MM.1S (cell line): ENCODE data around the gene AMBRA1.

ENCODE experiments used
- DNase-seq: peaks from one replicate; pipeline ENCODE4 v3.0.0-alpha.2; 2015
- H2AFZ ChIP-seq: fragments of 300-600 bp; sonication (generic); 2 replicates; pipeline ENCODE4 v1.6.0; 2016; ENCODE audit warnings: antibody characterized with exemption, low read length
- H3F3A ChIP-seq: fragments of 300-600 bp; sonication (generic); 2 replicates; pipeline ENCODE4 v1.6.1; 2016; ENCODE audit warnings: mild to moderate bottlenecking, antibody characterized with exemption, low read length, moderate library complexity, mixed read lengths; ENCODE audit not compliant: insufficient read depth
- H3K27ac ChIP-seq: fragments of 300-600 bp; sonication (generic); 2 replicates; pipeline ENCODE4 v1.5.1; 2016; ENCODE audit warnings: mild to moderate bottlenecking, low read length
- H3K27me3 ChIP-seq: fragments of 300-600 bp; sonication (generic); replicated peaks from 2 replicates; pipeline ENCODE4 v1.6.0; 2016; ENCODE audit warnings: low read length; ENCODE audit not compliant: insufficient read depth
- H3K36me3 ChIP-seq: fragments of 300-600 bp; sonication (generic); replicated peaks from 2 replicates; pipeline ENCODE4 v1.6.1; 2016; ENCODE audit warnings: mild to moderate bottlenecking, low read length, mixed read lengths; ENCODE audit not compliant: insufficient read depth
- H3K4me1 ChIP-seq: fragments of 300-600 bp; sonication (generic); 2 replicates; pipeline ENCODE4 v1.6.1; 2016; ENCODE audit warnings: low read length, mixed read lengths
- H3K4me2 ChIP-seq: fragments of 300-600 bp; sonication (generic); 2 replicates; pipeline ENCODE4 v1.6.0; 2016; ENCODE audit warnings: low read depth, low read length
- H3K4me3 ChIP-seq: fragments of 300-600 bp; sonication (generic); 2 replicates; pipeline ENCODE4 v1.5.1; 2016; ENCODE audit warnings: low read length, mixed read lengths
- H3K79me2 ChIP-seq: fragments of 300-600 bp; sonication (generic); 2 replicates; pipeline ENCODE4 v1.6.1; 2016; ENCODE audit warnings: mixed run types, low read length, mixed read lengths
- H3K9ac ChIP-seq: fragments of 300-600 bp; sonication (generic); 2 replicates; pipeline ENCODE4 v1.6.1; 2016; ENCODE audit warnings: low read length, mixed read lengths
- H3K9me2 ChIP-seq: fragments of 300-600 bp; sonication (generic); replicated peaks from 2 replicates; pipeline ENCODE4 v1.6.1; 2016; ENCODE audit warnings: mild to moderate bottlenecking, low read length, mixed read lengths; ENCODE audit not compliant: insufficient read depth
- H3K9me3 ChIP-seq: fragments of 300-600 bp; sonication (generic); replicated peaks from 2 replicates; pipeline ENCODE4 v1.6.1; 2016; ENCODE audit warnings: mild to moderate bottlenecking, low read length, mixed read lengths; ENCODE audit not compliant: insufficient read depth
- H4K20me1 ChIP-seq: fragments of 300-600 bp; sonication (generic); 2 replicates; pipeline ENCODE4 v1.6.1; 2016; ENCODE audit warnings: mild to moderate bottlenecking, low read length, moderate library complexity, mixed read lengths; ENCODE audit not compliant: insufficient read depth
- EZH2 ChIP-seq: fragments of 300-600 bp; sonication (generic); optimal IDR thresholded peaks from 2 replicates; pipeline ENCODE3; 2017; ENCODE audit warnings: low read depth, mild to moderate bottlenecking, antibody characterized with exemption, low read length, mixed read lengths
- EZH2phosphoT487 ChIP-seq: fragments of 300-600 bp; sonication (generic); IDR thresholded peaks from 2 replicates; pipeline ENCODE4 v1.6.1; 2018; ENCODE audit warnings: antibody characterized with exemption, low read length
- TF ChIP-seq, protein P1 (sequence below): fragments of 300-600 bp; sonication (generic); IDR thresholded peaks from 2 replicates; pipeline ENCODE4 v1.5.1; 2016; ENCODE audit warnings: antibody characterized with exemption, low read length, mixed read lengths

AMBRA1 gene

DNA sequence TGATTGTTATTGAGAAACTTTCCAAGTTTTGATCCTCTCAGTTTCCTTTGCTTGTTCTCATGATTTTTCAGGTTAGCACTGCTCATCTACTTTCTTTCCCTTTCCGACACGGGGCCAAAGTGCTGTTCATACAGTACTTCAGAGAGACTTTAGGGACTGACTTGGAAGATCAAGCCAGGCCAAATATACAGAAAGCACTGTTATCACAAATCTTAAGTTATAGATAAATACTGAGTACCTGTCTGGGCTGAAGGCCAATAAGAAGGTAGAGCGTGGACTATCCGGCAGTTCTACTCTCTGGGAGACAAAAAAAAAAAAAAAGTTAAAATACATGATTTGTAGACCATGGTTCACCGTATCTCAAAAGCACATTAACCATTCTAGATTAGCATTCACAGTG is 46.2 kb downstream of the AMBRA1 start:
- H3K9me2 ChIP-seq = no peaks in the 10 kb centered on the region
- H3F3A ChIP-seq = no peaks in the 10 kb centered on the region
- TF ChIP-seq EZH2phosphoT487 (no peak), EZH2 (no peak)
- TF ChIP-seq, protein P1, sequence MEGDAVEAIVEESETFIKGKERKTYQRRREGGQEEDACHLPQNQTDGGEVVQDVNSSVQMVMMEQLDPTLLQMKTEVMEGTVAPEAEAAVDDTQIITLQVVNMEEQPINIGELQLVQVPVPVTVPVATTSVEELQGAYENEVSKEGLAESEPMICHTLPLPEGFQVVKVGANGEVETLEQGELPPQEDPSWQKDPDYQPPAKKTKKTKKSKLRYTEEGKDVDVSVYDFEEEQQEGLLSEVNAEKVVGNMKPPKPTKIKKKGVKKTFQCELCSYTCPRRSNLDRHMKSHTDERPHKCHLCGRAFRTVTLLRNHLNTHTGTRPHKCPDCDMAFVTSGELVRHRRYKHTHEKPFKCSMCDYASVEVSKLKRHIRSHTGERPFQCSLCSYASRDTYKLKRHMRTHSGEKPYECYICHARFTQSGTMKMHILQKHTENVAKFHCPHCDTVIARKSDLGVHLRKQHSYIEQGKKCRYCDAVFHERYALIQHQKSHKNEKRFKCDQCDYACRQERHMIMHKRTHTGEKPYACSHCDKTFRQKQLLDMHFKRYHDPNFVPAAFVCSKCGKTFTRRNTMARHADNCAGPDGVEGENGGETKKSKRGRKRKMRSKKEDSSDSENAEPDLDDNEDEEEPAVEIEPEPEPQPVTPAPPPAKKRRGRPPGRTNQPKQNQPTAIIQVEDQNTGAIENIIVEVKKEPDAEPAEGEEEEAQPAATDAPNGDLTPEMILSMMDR = no peak
- H3K9ac ChIP-seq = no peak overlapping the region
- no peaks in the 10 kb centered on the region for H3K27me3 ChIP-seq
- H4K20me1 ChIP-seq = no peaks in the 10 kb centered on the region
- no peak overlapping the region for H3K4me3 ChIP-seq
- no peaks in the 10 kb centered on the region for H3K9me3 ChIP-seq
- no peak overlapping the region for H3K4me2 ChIP-seq
- H3K79me2 ChIP-seq = peaks cover 31% of the 10 kb centered on the region
- no peak for DNase-seq
- H3K36me3 ChIP-seq = no peaks in the 10 kb centered on the region
- H3K4me1 ChIP-seq = no peaks in the 10 kb centered on the region
- no peak overlapping the region for H2AFZ ChIP-seq
- no peak overlapping the region for H3K27ac ChIP-seq

DNA sequence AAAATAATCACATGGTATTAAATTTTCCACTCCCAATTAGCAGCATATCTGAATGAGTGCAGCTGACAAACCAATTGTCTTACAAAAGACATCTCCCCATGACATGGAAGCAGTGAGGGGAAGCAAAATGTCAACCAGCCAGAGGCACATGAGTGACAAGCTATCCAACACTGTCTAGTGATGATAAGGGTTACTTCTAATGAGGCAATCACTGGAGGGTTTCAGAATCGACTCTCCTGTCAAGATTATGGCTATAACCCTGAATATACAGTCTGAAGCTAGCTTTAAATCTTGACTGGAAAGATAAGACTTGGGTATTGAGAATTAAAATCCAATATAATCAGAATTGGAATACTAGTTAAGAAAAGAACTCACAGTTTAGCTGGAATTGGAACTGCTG is 50.3 kb downstream of the AMBRA1 start:
- Histone ChIP-seq H4K20me1 (0 out of 2 replicates have a peak, but pooled peaks cover 4% of the 10 kb centered on the region), H3K4me2 (no peak overlapping the region), H3K27me3 (no peaks in the 10 kb centered on the region), H3K27ac (no peak overlapping the region), H2AFZ (no peak overlapping the region), H3K36me3 (no peaks in the 10 kb centered on the region), H3K4me3 (no peak overlapping the region), H3K9me2 (no peaks in the 10 kb centered on the region), H3K9ac (no peak overlapping the region), H3K79me2 (peaks cover 11% of the 10 kb centered on the region), H3F3A (no peaks in the 10 kb centered on the region), H3K4me1 (no peaks in the 10 kb centered on the region), H3K9me3 (no peaks in the 10 kb centered on the region)
- TF ChIP-seq, protein P1 = no peak
- TF ChIP-seq EZH2 = no peak
- no peak for TF ChIP-seq EZH2phosphoT487
- DNase-seq = no peak

DNA sequence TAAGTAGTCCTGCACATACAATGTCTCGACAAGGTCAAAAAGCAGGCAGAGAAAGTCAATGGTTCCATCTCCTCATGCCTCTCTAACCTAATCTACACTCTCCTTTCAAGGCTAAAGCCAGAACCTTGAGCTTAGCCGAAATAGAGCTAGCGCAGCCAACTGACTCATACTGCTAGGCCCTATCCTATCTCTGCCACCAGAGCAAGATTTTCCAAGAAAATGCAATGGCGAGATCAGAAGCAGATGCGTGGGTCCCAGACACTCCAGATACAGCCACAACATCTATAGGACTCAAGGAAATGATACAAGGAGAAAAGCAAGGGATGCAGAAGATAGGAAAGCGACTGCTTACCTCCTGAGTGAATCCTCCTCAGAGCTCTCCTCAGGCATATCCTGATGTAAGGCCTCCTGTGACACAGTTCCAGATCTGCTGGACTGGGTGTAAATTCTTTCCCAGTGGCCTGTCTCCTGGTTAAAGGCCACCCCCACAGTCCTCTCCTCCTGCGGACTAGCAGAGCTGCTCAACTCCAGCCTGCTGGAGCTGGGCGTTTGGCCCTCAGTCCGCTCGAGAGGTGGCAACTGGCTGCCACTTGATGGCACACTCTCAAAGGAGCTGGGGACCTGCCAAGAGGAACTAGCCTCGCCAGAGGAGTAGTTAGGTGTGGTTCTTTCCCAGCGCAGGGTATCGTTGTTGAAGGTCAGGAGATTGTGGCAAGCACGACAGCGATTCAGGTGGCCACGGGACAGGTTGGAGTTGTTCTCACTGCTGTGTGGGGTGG is 52.0 kb downstream of the AMBRA1 start:
- DNase-seq = no peak
- Histone ChIP-seq H3K9ac (no peak overlapping the region), H2AFZ (no peak overlapping the region), H3K27me3 (no peaks in the 10 kb centered on the region), H4K20me1 (peaks cover 9% of the 10 kb centered on the region; the same call in 1 of the 2 replicates), H3K27ac (no peak overlapping the region), H3K9me3 (no peaks in the 10 kb centered on the region), H3K4me2 (no peak overlapping the region), H3F3A (no peaks in the 10 kb centered on the region), H3K4me3 (no peak overlapping the region), H3K4me1 (no peaks in the 10 kb centered on the region), H3K9me2 (no peaks in the 10 kb centered on the region), H3K79me2 (peaks cover 15% of the 10 kb centered on the region), H3K36me3 (no peaks in the 10 kb centered on the region)
- TF ChIP-seq EZH2 = no peak
- no peak for TF ChIP-seq EZH2phosphoT487
- TF ChIP-seq, protein P1 = no peak
